ENCODE measurements around the gene ZBTB48.

Gene ZBTB48

GRCh38 chr1:6612641-6613360 lies 33.0 kb downstream of the ZBTB48 start:
- peak; percentile 56 for DNase-seq (ENCODE audit: low read depth)

DNA sequence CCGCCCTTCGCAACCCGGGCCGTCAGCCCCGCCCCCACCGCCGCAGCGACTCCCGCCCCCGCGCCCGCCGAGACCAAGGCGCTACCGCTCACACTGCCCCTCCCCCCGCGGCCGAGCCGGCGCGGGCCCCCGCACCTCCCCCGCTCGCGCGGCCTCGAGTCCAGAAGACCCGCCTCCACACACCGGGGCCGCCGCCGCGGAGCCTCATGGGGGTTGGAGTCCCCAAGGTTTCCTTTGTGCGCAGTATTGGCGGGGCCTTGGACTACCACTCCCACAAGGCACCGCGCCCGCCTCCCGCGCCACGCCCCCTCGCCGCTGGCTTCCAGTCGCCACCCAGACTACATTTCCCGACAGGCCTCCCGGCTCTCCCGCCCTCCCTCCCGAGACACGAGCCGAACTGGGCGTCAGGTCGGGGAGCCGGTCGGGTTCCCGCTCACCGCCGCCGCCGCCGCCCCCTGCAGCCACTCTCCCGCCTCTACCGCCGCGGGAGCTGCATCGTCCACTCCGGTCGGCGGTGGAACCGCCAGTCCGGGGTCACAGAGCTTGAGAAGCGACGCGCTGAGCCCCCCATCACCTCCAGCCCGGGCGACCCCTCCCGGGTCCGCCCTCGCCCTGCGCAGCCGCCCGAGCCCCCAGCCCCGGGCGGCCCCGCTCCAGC lies 33.7 kb downstream of the ZBTB48 start, which contains the start of gene PHF13:
TSS of gene PHF13 (plus strand) at position 371 of the 658 bp plus-strand sequence. CDS start 336 bp downstream, outside the sequence.
- peak; percentile 98 for DNase-seq (ENCODE audit: low read depth)

- peak; percentile 56 for DNase-seq (ENCODE audit: low read depth)
Observed at GRCh38 chr1:6614019-6614928, 34.5 kb downstream of the ZBTB48 start.

- peak; percentile 22 for DNase-seq (ENCODE audit: low read depth)
Observed at GRCh38 chr1:6614929-6615785, 35.4 kb downstream of the ZBTB48 start.

- no peak for DNase-seq (ENCODE audit: low read depth)
Observed at GRCh38 chr1:6619045-6619444, 39.3 kb downstream of the ZBTB48 start.

- no peak for DNase-seq (ENCODE audit: low read depth)
Observed at GRCh38 chr1:6621429-6622391, 41.9 kb downstream of the ZBTB48 start.

- DNase-seq (ENCODE audit: low read depth), result no peak
Observed at GRCh38 chr1:6622396-6623152, 42.8 kb downstream of the ZBTB48 start.

- no peak for DNase-seq (ENCODE audit: low read depth)
Observed at GRCh38 chr1:6623269-6623965, 43.6 kb downstream of the ZBTB48 start.

DNA sequence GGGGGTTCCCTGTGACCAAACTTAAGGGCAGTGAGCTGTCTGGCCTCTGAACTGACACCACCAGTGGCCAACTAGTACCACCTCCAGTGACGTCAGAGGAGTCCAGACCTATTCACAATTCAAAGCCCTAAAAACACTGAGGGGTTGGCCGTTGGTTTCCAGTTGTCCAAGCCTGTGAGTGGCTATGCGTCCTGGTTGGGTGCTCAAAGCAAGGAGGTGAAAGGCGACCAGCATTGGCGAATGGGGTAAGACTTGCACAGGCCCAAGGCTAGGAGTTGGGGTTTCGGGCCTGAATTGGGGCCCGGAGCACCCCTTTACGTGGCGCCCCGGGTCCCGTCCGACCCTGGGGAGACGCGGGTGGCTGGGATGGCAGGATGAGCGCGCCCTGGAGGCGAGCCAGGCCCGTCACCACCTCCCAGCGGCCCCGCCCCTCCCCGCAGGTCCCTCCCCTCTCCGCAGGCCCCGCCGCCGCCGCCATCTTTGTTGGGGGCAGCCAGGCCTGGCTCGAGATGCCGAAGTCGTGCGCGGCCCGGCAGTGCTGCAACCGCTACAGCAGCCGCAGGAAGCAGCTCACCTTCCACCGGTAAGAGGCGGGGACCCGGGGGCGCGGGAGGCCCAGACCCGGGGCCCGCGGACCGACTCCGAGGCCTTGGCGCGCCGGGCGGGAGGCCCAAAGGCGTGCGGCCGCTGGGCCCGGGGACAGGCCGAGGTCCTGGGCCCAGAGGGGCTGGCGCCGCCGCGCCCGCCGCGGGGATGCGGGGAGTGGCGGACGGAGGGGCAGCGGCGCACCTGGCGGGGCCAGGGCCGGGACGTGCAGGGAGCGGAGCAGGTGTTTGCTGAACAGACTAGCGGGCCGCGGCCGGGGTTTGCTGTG lies 45.2 kb downstream of the ZBTB48 start, which contains the start of gene THAP3:
TSS of gene THAP3 (plus strand) at position 159 of the 874 bp plus-strand sequence. CDS start at position 510, 351 bp downstream.
- peak; percentile 87 for DNase-seq (ENCODE audit: low read depth)

DNA sequence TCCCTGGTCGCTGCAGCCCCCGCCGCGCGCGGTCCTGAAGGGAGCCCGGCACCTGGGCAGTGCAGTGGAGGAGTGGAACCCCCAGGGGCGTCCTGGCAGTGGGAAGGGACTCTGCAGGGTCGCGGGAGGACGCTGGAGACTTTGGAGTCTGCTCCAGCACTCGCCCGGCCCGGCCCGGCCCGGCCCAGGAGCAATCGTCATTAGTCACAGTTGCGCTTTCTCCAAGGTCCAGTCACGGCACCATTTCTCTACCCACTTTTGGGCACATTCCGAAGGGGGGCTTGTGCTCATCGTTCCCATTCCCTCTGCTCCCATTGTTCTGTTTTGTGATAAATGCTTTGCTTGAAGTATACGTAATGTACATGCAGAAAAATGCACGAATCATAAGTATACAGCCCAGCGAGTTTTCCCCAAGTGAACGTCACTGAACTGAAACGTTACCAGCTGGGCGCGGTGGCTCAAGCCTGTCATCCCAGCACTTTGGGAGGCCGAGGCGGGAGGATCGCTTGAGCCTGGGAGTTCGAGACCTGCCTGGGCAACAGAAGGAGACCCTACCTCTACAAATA lies 45.9 kb downstream of the ZBTB48 start:
- DNase-seq (ENCODE audit: low read depth), result peak; percentile 56

DNA sequence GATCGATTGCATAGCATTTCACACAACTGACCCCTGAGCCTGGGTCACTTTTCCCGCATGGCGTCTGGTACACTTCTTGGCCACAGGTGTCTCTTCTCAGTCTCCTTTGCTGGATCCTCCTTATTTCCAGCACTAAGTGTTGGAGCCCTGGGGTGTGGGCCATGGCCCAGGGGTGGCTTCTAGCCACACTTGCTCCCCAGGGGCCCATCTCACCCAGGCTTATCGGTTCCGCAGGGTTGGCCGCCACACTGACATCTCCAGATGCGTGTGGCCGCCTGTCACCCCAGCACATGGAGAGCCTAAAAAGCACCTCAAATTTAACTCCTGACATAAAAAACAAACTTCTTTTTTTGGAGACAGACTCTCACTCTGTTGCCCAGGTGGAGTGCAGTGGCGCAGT lies 47.2 kb downstream of the ZBTB48 start:
- DNase-seq (ENCODE audit: low read depth), result no peak

GRCh38 chr1:6627841-6628545 lies 48.2 kb downstream of the ZBTB48 start:
- DNase-seq (ENCODE audit: low read depth), result no peak

- DNase-seq (ENCODE audit: low read depth), result no peak
Observed at GRCh38 chr1:6628971-6629479, 49.2 kb downstream of the ZBTB48 start.

DNA sequence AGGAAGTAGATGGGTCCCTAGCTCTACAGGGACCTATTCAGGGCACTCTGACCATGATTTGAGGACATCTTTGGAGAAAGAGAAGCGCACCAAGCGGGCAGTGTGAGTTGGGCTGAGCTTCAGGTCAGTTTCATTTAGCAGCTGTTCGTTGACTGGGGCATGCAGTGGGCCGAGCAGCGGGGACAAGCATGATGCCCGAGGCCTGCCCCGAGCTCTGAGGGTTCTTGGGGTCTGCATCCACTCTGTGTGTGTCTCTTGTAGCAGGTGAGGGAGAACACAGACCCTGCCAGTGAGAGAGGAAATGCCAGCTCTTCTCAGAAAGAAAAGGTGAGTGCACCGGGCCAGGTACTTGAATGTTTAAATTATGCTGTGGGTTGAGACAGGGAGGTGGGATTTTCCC lies 50.2 kb downstream of the ZBTB48 start:
- DNase-seq (ENCODE audit: low read depth), result no peak

GRCh38 chr1:6631058-6631457 lies 51.3 kb downstream of the ZBTB48 start:
- no peak for DNase-seq (ENCODE audit: low read depth)

Data from ELR (cell line).